HCT116 (cell line): Measurements from ENCODE around the gene TMC8. TPM values are rescaled to one million over a fixed set of nuclear protein-coding genes. Genes with fewer than 3 reads are reported as not detected.

Experiments used
- ATAC-seq: fragments of 200-7000 bp; cut with Tn5 transposase; 2 replicates; pipeline ENCODE4 v1.9.1; 2020; ENCODE audit warnings: mild to moderate bottlenecking, moderate library complexity
- BruUV-seq: library from RNA; stranded (reverse); fragments of 400-500 nt; replicated peaks from 2 replicates; lab custom pipeline; 2021; lab: Mats Ljungman, UMichigan
- CTCF ChIA-PET: fragments of 300-600 bp; sonication (Branson Sonifier 250); formaldehyde crosslinking; loops from one replicate; lab custom pipeline; 2021; ENCODE audit warnings: antibody characterized with exemption; lab: Charles Lee
- POLR2A ChIA-PET: fragments of 300-600, 350-600 bp; sonication (Branson Sonifier 250); formaldehyde crosslinking; loops from one replicate; lab custom pipeline; 2021; ENCODE audit warnings: antibody characterized with exemption; lab: Charles Lee
- RAD21 ChIA-PET, 2 experiments: fragments of 300-600 bp; sonication (Branson Sonifier 250); formaldehyde crosslinking; loops; one replicate each; lab custom pipeline; 2023; ENCODE audit warnings: low total read pairs in 2 of 2; ENCODE audit not compliant: uncharacterized antibody in 2 of 2, unreplicated experiment in 2 of 2, low non-redundant PET in 1 of 2; lab: Charles Lee
- DNase-seq: peaks from one replicate; pipeline ENCODE4 v3.0.0-alpha.2; 2010; ENCODE audit warnings: low read depth, low spot score
- H2AFZ ChIP-seq: fragments of 200-600 bp; shearing (Covaris generic), sonication (generic); 2 replicates; pipeline ENCODE4 v1.6.1; 2017; ENCODE audit warnings: low read depth, mixed run types, mixed read lengths, antibody characterized with exemption, low read length; ENCODE audit not compliant: poor library complexity, severe bottlenecking
- H3K27ac ChIP-seq: 2 replicates; pipeline ENCODE4 v1.5.1; 2012; ENCODE audit warnings: low read depth, low read length
- H3K27me3 ChIP-seq: fragments of 200-600 bp; sonication (generic); 2 replicates; pipeline ENCODE4 v1.6.1; 2016; ENCODE audit warnings: mixed run types, low read length, mixed read lengths; ENCODE audit not compliant: insufficient read depth
- H3K36me3 ChIP-seq, 2 experiments: fragments of 200-500 bp in 1 of 2; fragments of 200-600 bp in 1 of 2; sonication (Bioruptor generic) in 1 of 2; sonication (generic) in 1 of 2; 2 replicates each; pipeline versions ENCODE4 v1.5.1 to v1.6.1; 2014 to 2016; ENCODE audit warnings: low read length in 2 of 2, inconsistent platforms in 1 of 2, mixed read lengths in 1 of 2, mixed run types in 1 of 2; ENCODE audit not compliant: insufficient read depth in 2 of 2, control insufficient read depth in 1 of 2
- H3K4me1 ChIP-seq, 2 experiments: fragments of 200-600 bp in 1 of 2; sonication (generic) in 1 of 2; 2 replicates each; pipeline versions ENCODE4 v1.5.1 to v1.6.1; 2012 to 2017; ENCODE audit warnings: low read length in 2 of 2, inconsistent platforms in 1 of 2, mild to moderate bottlenecking in 1 of 2, mixed read lengths in 1 of 2, mixed run types in 1 of 2, moderate library complexity in 1 of 2; ENCODE audit not compliant: insufficient read depth in 2 of 2, control insufficient read depth in 1 of 2
- H3K4me2 ChIP-seq: fragments of 200-600 bp; sonication (generic); 2 replicates; pipeline ENCODE4 v1.6.1; 2017; ENCODE audit warnings: mixed run types, low read length, mixed read lengths
- H3K4me3 ChIP-seq, 2 experiments: fragments of 200-600 bp in 1 of 2; sonication (generic) in 1 of 2; replicated peaks in 1 of 2; 2 replicates each; pipeline ENCODE4 v1.5.1; 2011 to 2016; ENCODE audit warnings: low read length in 2 of 2, control low read depth in 1 of 2, low read depth in 1 of 2, mild to moderate bottlenecking in 1 of 2, mixed read lengths in 1 of 2, mixed run types in 1 of 2
- H3K79me2 ChIP-seq: fragments of 200-600 bp; sonication (generic); 2 replicates; pipeline ENCODE4 v1.6.1; 2017; ENCODE audit warnings: mild to moderate bottlenecking, mixed run types, low read length, moderate library complexity, mixed read lengths; ENCODE audit not compliant: insufficient read depth
- H3K9ac ChIP-seq: fragments of 200-600 bp; sonication (generic); 2 replicates; pipeline ENCODE4 v1.6.1; 2016; ENCODE audit warnings: low read length, mixed read lengths
- H3K9me2 ChIP-seq: fragments of 200-600 bp; sonication (generic), shearing (Covaris generic); 2 replicates; pipeline ENCODE4 v1.6.1; 2017; ENCODE audit warnings: mixed run types, mild to moderate bottlenecking, moderate library complexity; ENCODE audit not compliant: insufficient read depth
- H3K9me3 ChIP-seq, 2 experiments: fragments of 200-500 bp in 1 of 2; fragments of 200-600 bp in 1 of 2; sonication (Bioruptor generic) in 1 of 2; sonication (generic) in 1 of 2; 2 replicates each; pipeline ENCODE4 v1.6.1; 2014 to 2017; ENCODE audit warnings: low read length in 2 of 2, mixed read lengths in 2 of 2, inconsistent platforms in 1 of 2, low read depth in 1 of 2, mild to moderate bottlenecking in 1 of 2, mixed run types in 1 of 2, moderate library complexity in 1 of 2; ENCODE audit not compliant: control insufficient read depth in 1 of 2, insufficient read depth in 1 of 2
- H4K20me1 ChIP-seq: fragments of 200-600 bp; sonication (generic), shearing (Covaris generic); 2 replicates; pipeline ENCODE4 v1.6.1; 2017; ENCODE audit warnings: mixed run types, mild to moderate bottlenecking, moderate library complexity; ENCODE audit not compliant: insufficient read depth
- REST ChIP-seq: IDR thresholded peaks from 2 replicates; pipeline ENCODE4 v1.6.1; 2012; ENCODE audit warnings: low read depth
- YY1 ChIP-seq: IDR thresholded peaks from 2 replicates; pipeline ENCODE4 v1.6.1; 2011; ENCODE audit warnings: low read length, low read depth, moderate library complexity, mild to moderate bottlenecking; ENCODE audit not compliant: insufficient replicate concordance; ENCODE audit errors: extremely low read depth
- intact Hi-C: fragments of 100-400 bp; cut with micrococcal nuclease; formaldehyde crosslinking; loops from 2 replicates; pipeline ENCODE4 v1.10.0; 2022
- total RNA-seq: library from RNA; stranded (reverse); gene quantifications from one replicate; pipeline ENCODE4 v1.2.1, GENCODE V29; 2021; ENCODE audit not compliant: unreplicated experiment
- TF ChIP-seq, protein P1 (sequence below), 3 experiments: fragments of 200-600 bp in 1 of 3; sonication (generic) in 1 of 3; IDR thresholded peaks in 2 of 3; conservative IDR thresholded peaks in 1 of 3; 2 replicates each; pipeline ENCODE4 v1.5.1; 2012 to 2017; ENCODE audit warnings: low read depth in 2 of 3, low read length in 2 of 3, antibody characterized with exemption in 1 of 3, borderline replicate concordance in 1 of 3, control low read depth in 1 of 3, mild to moderate bottlenecking in 1 of 3, mixed read lengths in 1 of 3, mixed run types in 1 of 3, moderate library complexity in 1 of 3; ENCODE audit not compliant: insufficient read depth in 1 of 3

Gene TMC8
- total RNA-seq, 1 experiment from 2014 or later: 7.8 TPM

DNA sequence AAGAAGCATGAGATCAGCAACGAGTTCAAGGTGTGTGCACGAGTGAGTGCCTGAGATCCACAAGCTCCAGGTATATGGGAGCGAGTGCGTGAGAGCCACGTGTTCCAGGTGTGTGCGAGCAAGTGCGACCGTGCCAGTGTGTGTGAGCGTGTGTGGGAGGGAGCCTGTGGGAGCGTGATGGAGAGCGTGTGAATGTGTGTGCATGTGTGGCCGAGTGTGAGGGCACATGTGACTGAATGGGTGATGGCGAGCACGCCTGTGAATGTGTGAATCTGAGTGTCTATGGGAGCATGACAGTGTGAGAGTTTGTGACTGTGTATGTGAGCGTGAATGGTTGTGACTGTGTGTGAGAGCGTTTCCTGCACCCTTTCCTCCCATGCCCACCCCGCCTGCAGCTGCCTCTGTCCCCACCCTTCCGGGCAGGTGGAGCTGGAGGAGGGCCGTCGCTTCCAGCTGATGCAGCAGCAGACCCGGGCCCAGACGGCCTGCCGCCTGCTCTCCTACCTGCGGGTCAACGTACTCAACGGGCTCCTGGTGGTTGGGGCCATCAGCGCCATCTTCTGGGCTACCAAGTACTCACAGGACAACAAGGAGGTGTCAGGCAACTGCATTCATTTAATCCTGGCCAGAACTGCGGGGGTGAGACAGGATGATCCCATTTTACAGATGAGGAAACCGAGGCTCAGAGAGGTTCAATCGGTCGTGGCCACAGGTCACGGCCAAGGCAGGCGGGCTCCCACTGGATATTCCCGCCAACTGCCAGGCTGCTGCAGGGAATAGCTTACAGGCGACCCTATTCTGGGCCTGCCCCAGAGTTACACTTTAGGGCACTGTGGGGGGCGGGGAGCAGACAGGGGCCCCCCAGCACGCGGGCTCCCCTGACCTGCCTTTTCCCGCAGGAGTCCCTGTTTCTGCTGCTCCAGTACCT lies 3.7 kb downstream of the TMC8 start:
- H3K27ac ChIP-seq: no peak overlapping the region; the same call in 1 of the 2 replicates
- H3K27me3 ChIP-seq: no peaks in the 10 kb centered on the region
- H3K79me2 ChIP-seq: no peaks in the 10 kb centered on the region
- DNase-seq (peak; percentile 70), ATAC-seq (peak; percentile 49)
- ChIA-PET CTCF (interaction anchor here (0.9 to 2.1 kb wide), 4 partner anchors 10 to 117 kb away, joined by 3 to 8 read pairs (median 4); no protein-coding TSS in a partner anchor), POLR2A (interaction anchor here (1.6 kb wide), 1 partner anchor 53 kb away, joined by 5 read pairs; the partner anchor contains the start of genes AFMID and TK1), RAD21 (no interaction called here)
- no peaks in the 10 kb centered on the region for H4K20me1 ChIP-seq
- H3K4me1 ChIP-seq: peaks cover 43 to 76% of the 10 kb centered on the region in 2 experiments
- BruUV-seq: no TSS peak
- H3K36me3 ChIP-seq: no peaks in the 10 kb centered on the region
- H2AFZ ChIP-seq: no peak overlapping the region
- no peak overlapping the region for H3K9ac ChIP-seq
- intact Hi-C loops: loop anchor here (1.0 kb wide), 1 partner anchor 115 kb away; no protein-coding TSS in a partner anchor
- no peaks in the 10 kb centered on the region for H3K9me3 ChIP-seq
- no peak overlapping the region; the same call in 1 of the 2 replicates for H3K4me2 ChIP-seq
- no peak overlapping the region for H3K4me3 ChIP-seq
- TF ChIP-seq, protein P1, sequence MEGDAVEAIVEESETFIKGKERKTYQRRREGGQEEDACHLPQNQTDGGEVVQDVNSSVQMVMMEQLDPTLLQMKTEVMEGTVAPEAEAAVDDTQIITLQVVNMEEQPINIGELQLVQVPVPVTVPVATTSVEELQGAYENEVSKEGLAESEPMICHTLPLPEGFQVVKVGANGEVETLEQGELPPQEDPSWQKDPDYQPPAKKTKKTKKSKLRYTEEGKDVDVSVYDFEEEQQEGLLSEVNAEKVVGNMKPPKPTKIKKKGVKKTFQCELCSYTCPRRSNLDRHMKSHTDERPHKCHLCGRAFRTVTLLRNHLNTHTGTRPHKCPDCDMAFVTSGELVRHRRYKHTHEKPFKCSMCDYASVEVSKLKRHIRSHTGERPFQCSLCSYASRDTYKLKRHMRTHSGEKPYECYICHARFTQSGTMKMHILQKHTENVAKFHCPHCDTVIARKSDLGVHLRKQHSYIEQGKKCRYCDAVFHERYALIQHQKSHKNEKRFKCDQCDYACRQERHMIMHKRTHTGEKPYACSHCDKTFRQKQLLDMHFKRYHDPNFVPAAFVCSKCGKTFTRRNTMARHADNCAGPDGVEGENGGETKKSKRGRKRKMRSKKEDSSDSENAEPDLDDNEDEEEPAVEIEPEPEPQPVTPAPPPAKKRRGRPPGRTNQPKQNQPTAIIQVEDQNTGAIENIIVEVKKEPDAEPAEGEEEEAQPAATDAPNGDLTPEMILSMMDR (IDR thresholded peaks at IDR 0.05 in 2 of 3, conservative IDR thresholded peaks at IDR 0.05 in 1 of 3; ENCODE audit: borderline replicate concordance in 1 of 3, insufficient read depth in 1 of 3, low read depth in 2 of 3, low read length in 2 of 3): peak in 2 of 3 experiments; percentile 76 to 81; a peak in 4 of 6 replicates
- TF ChIP-seq REST (no peak), YY1 (peak; percentile 35)
- no peaks in the 10 kb centered on the region for H3K9me2 ChIP-seq
